Body of pancreas (tissue), 4 donors: ENCODE data around the gene OR5K4. TPM values are rescaled to one million over a fixed set of nuclear protein-coding genes. Genes with fewer than 3 reads are reported as not detected.

Source experiments
- ATAC-seq: fragments of 150-250 bp; one replicate; pipeline ENCODE4 v1.9.1; 2016
- DNase-seq, 4 donors: peaks; one replicate each; pipeline ENCODE4 v3.0.0-alpha.2; 2019
- H3K27ac ChIP-seq, 4 donors: fragments of 200-600 bp; sonication (generic); 1 replicate in 3 of 4; 2 replicates in 1 of 4; pipeline versions ENCODE4 v1.5.1 to v1.6.1; 2016 to 2019; ENCODE audit warnings: mild to moderate bottlenecking in 1 of 4, mixed read lengths in 1 of 4, moderate library complexity in 1 of 4
- H3K27me3 ChIP-seq, 2 donors: fragments of 200-600 bp; sonication (generic); one replicate each; pipeline ENCODE4 v1.6.0; 2016; ENCODE audit warnings: mild to moderate bottlenecking in 1 of 2
- H3K36me3 ChIP-seq, 2 donors: fragments of 200-600 bp; sonication (generic); replicated peaks in 1 of 2; 2 replicates each; pipeline ENCODE4 v1.5.1; 2016; ENCODE audit warnings: low read depth in 2 of 2; ENCODE audit not compliant: insufficient read depth in 1 of 2
- H3K4me1 ChIP-seq: fragments of 200-600 bp; sonication (generic); one replicate; pipeline ENCODE4 v1.6.0; 2016
- H3K4me3 ChIP-seq, 2 donors: fragments of 200-600 bp; sonication (generic); 1 replicate in 1 of 2; 2 replicates in 1 of 2; pipeline ENCODE4 v1.5.1; 2016 to 2019
- H3K9me3 ChIP-seq, 3 donors: fragments of 200-600 bp; sonication (generic); 1 replicate in 2 of 3; 2 replicates in 1 of 3; pipeline ENCODE4 v1.5.1; 2016
- CTCF ChIP-seq, 7 experiments: fragments of 450-650 bp in 4 of 7; fragments of 200-600 bp in 3 of 7; sonication (generic) in 3 of 7; IDR thresholded peaks; one replicate each; pipeline ENCODE4 v1.5.1; 2016 to 2019; ENCODE audit warnings: antibody characterized with exemption in 7 of 7
- POLR2A ChIP-seq, 3 donors: fragments of 450-650 bp; IDR thresholded peaks; one replicate each; pipeline ENCODE4 v1.6.1; 2016; ENCODE audit warnings: antibody characterized with exemption in 3 of 3, mild to moderate bottlenecking in 2 of 3
- WGBS, 2 donors: methylation state at CpG; one replicate each; pipeline ENCODE4 v1.1.5; 2017; 5-methylcytosine and 5-hydroxymethylcytosine counted together
- intact Hi-C: fragments of 100-400 bp; cut with DNase I; formaldehyde crosslinking; loops from one replicate; pipeline ENCODE4 v1.15.1; 2023
- total RNA-seq, 2 donors: library from RNA; depleted of rRNA; stranded (reverse); fragments of >200 nt; gene quantifications; one replicate each; pipeline ENCODE4 v1.1.0, GENCODE V29; 2016

OR5K4 gene
- total RNA-seq, 2 donors from 2014 or later: not detected

DNA sequence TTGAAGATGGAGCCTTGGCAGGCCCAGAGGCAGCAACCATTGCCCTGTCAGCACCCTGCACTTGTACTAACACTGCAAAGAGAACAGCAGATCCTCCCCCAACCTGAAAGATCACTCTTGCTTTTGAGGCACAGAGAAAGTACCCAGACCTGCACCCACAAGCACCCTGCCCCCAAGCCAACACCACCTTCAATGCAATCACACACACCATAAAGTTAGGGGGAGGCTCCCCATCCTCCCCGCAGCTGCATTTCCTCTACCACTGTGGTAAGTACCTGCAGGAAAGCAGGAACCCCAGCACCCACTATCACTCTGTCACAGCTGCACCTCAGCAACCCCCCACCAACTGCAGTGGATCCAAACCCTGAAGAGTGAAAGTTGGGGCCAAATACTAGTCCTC lies 48.9 kb downstream of the OR5K4 start:
- Histone ChIP-seq H3K27ac (no peak overlapping the region), H3K36me3 (no peaks in the 10 kb centered on the region), H3K9me3 (peaks cover 0 to 7% (median 0%) of the 10 kb centered on the region in 3 donors), H3K4me3 (no peak overlapping the region), H3K4me1 (no peaks in the 10 kb centered on the region), H3K27me3 (no peaks in the 10 kb centered on the region)
- 50 to 89% methylated on average over 1 of the region's 1 CpG for WGBS, 2 donors
- ATAC-seq: no peak
- intact Hi-C loops: no loop called here
- TF ChIP-seq POLR2A (IDR thresholded peaks at IDR 0.05) (no peak), CTCF (IDR thresholded peaks at IDR 0.05) (no peak)
- no peak for DNase-seq

DNA sequence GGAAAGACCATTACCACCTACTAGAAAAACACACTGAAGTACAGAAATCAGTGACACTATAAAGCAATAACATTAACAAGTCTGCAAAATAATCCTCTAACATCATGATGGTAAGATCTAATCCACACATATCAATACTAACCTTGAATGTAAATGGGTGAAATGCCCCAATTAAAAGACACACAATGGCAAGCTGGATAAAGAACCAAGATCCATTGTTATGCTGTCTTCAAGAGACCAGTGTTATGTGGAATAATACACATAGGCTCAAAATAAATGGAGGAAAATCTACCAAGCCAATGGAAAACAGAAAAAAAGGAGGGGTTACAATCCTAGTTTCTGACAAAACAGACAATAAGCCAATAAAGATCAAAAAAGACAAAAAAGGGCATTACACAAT lies 50.4 kb downstream of the OR5K4 start:
- Histone ChIP-seq H3K36me3 (no peaks in the 10 kb centered on the region), H3K27ac (no peak overlapping the region), H3K9me3 (peaks cover 0 to 7% (median 0%) of the 10 kb centered on the region in 3 donors), H3K4me3 (no peak overlapping the region), H3K4me1 (no peaks in the 10 kb centered on the region), H3K27me3 (no peaks in the 10 kb centered on the region)
- ATAC-seq (no peak), DNase-seq (no peak)
- intact Hi-C loops: no loop called here
- TF ChIP-seq CTCF (IDR thresholded peaks at IDR 0.05) (no peak), POLR2A (IDR thresholded peaks at IDR 0.05) (no peak)

Other genes with a start within 250 kb of the OR5K4 start
- gene OR5H1, start 223.1 kb upstream of the OR5K4 start, total RNA-seq: not detected
- gene OR5H14, start 206.4 kb upstream of the OR5K4 start, total RNA-seq: not detected
- not detected for gene OR5H15, start 187.2 kb upstream of the OR5K4 start, total RNA-seq
- gene OR5H6, start 89.6 kb upstream of the OR5K4 start, total RNA-seq: not detected
- not detected for gene OR5H2, start 71.3 kb upstream of the OR5K4 start, total RNA-seq
- gene OR5K3, start 36.8 kb downstream of the OR5K4 start, total RNA-seq: not detected
- not detected for gene OR5K1, start 109.3 kb downstream of the OR5K4 start, total RNA-seq
- not detected for gene OR5K2, start 143.8 kb downstream of the OR5K4 start, total RNA-seq
- gene CLDND1, start 169.0 kb downstream of the OR5K4 start, total RNA-seq: 10 to 100 TPM; 38.1 to 65.6 TPM
- gene GPR15, start 178.1 kb downstream of the OR5K4 start, total RNA-seq: not detected
- gene CPOX, start 239.8 kb downstream of the OR5K4 start, total RNA-seq: 10 to 100 TPM; 14.8 to 25.4 TPM